ENCODE measurements around the gene CDK1.

Gene CDK1

DNA sequence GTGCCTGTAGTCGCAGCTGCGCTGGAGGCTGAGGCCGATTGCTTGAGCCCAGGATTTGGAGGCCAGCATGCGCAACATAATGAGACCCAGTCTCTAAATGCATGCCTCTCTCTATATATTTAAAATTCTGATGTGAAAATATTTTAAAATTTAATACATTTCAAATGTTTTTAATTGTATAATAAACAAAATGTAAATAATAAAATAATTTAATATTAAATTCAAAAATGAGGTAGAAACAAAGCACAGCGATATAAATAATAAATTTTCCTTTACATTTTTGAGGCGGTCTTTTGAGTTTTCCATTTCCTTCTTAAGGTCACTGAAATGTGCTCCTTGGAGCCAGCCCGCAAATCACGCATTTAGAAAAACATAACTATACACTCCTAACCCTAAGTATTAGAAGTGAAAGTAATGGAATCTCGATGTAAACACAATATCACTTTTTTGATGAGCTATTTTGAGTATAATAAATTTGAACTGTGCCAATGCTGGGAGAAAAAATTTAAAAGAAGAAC is 523 bp upstream of the CDK1 start:
- DNase-seq (ENCODE audit: low read depth in 2 of 2): no peak

DNA sequence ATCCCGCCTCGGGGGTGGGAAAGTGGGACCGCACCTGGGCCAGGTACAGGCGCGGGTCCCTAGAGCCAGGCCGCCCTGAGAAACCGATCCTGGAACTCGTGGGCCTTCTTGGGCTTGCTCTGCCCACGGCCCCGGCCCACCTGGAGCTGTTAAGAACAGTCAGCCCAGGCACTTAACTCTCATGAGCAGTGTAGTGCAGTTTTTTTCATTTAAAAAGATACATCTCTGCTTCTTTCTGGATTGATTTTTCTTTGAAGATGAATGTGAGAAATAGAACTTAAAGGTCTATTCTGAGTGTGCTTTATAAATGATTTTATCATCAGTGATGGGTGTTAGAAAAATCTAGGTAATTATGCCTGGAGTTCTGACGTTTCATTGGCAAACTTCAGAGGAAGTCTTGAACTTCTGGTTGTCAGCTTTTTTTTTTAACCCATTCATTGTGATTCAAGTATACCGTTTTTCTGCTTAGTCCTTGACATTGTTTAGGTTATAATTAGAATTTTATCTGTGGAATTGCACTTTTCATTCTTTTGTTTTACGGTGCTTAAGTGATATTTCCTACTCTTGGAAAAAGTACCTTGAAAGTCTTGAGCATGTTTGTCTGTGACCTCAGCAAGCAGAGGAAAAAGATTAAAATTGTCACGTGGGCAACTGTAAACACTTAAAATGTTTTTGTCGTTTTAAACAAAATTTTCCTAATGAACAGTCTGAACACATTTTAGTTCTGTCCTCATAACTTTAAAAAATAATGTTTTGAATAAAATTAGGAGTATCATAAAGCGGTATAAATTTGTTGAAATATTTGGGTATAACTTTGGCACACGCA is 906 bp downstream of the CDK1 start:
- DNase-seq (ENCODE audit: low read depth in 2 of 2): no peak

DNA sequence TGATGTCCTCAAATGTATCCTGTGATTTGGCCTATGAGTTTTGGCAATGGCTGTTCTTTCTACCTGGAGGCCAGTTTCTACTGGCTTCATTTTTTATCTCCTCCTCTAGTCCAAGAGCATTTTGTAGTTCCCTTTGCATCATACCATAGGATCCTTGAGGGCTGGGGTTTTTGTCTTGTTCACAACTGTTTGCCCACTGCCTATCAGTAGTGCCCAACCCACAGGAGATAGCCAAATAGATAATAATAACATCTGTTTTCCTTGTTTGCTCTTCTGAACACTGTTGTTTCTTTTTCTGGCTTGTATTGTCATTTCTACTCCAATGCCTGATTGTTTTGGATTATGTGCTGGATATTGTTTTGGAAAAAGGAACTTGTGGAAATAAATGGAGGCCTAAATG is 3.4 kb downstream of the CDK1 start:
- DNase-seq (ENCODE audit: low read depth in 2 of 2): no peak

DNA sequence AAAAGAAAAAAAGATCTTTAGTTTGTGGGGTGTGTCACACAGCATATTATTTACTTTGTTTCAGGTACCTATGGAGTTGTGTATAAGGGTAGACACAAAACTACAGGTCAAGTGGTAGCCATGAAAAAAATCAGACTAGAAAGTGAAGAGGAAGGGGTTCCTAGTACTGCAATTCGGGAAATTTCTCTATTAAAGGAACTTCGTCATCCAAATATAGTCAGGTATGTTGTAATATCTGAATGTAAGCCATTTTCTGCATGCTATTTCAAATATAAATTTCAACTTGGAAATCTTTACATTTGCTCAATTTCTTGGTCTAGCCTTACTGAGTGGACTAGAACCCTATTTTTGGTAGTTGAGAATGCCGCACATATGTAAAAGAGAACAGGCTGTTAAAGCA is 6.4 kb downstream of the CDK1 start:
- DNase-seq (ENCODE audit: low read depth in 2 of 2): no peak

DNA sequence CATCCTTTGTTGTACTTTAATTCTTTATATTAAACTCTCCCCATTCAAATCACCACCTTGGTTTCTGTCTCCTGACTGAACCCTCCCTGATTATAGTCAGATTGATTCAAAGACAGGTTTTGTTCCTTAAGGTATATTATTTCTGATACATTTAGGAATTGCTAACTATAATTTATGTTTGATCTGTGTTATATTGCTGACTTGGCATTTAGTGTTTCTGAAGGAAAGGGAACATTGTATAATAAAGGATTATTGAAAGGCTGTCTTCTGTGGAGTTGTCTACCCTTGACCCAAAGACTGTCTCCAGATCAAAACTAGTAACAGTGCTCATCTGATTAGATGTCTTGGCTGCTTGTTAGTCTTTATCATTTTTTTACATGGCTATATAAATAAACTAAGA is 10.3 kb downstream of the CDK1 start:
- no peak for DNase-seq (ENCODE audit: low read depth in 2 of 2)

DNA sequence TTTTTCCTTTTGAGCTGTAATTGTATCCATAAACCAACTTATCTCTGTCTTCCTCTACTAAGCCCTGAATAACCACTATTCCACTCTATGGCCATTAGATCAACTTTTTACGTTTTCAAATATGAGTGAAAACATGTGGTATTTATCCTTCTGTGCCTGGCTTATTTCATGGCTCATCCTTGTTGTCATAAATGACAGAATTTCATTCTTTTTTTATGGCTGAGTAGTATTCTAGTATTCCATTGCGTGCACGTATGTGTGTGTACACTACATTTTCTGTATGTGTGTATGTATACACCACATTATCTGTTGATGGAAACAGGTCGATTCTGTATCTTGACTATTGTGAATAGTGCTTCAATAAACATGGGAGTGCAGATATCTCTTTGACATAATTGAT is 11.1 kb downstream of the CDK1 start:
- DNase-seq (ENCODE audit: low read depth in 2 of 2): no peak

DNA sequence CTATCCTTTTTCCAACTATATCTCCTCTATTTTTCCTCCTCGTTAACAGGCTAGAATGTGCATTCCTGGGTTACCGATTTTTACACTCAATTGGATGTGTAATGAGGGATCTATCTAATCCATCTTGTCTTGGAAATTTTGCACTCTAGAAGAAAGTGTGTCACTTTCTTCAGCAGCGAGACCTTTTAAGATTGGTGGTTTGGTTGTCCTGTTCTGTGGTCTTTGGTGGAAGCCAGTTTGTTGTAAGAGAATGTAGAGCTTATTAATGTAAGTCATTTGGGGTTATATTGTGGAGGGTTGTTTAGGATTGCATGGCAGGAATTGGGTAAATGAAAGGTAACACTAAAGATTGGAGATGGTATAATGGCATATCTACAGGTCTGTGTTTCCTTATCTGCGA is 16.7 kb downstream of the CDK1 start:
- no peak for DNase-seq (ENCODE audit: low read depth in 2 of 2)

DNA sequence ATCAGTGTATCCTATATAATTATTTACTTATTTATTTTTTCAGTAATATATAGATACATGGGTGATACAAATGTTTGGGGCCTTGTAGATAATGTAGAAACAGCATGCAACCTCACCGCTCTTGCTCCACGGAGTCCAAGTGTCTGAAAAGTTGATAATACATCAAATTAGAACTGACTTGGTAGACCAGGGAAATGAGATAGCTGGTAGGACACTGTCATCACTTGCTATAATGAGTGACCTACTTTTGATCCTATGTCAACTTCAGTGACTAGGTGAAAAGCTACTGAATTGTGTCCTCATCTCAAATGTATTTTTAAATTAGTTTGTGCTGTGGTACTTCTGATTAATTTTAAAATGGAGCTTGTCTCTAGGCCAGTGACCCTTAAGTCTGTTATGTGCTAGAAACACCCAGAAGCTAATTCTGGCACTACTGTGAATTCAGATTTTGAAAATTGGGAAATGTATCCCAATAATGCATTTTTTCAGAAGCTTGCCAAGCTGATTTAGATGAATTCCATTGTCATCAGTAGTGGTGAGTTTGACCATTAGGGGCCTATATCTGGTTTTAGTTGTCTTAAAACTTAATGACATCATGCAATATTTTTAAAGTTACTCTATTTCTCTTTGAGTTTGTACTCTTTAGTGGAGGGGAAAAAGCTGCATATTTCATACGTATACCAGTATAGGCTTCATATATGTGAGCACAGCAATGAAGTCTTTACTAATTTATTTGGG is 17.4 kb downstream of the CDK1 start:
- DNase-seq (ENCODE audit: low read depth in 2 of 2): no peak

DNA sequence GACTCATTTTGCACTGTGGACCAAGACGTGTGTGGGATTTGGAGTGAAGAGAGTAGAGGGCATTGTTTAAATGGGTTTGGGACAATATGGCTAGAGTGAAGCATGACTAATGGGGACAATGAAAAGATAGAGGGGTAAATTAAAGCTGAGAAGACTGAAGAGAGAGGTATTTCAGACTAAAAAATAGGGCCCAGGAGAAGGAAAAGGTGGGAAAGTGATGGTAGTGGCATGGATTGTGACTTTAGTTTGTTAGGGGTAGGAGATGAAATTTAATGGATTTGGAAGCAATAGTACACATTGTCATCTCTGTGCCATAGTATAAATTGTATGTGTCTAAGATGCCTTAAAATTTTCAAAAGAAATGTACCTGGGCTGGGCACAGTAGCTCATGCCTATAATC is 18.2 kb downstream of the CDK1 start:
- DNase-seq (ENCODE audit: low read depth in 2 of 2): no peak

DNA sequence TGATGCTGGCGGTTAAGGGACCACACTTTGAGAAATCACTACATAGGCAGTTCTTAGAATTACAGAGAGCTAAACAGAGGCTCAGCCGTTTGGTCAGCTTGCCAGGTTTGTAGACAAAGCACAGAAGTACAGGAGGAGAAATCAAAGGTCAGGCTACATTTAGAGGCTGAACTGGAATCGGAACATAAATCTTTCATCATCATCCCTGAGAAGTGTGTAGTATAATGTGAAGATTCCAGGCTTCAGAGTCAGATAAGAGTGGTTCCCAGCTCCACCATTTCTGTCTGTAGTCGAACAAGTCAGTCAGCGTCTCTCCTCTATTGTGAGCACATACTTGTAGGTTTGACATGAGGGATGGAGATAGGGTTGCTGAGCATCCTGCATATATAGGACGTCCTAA is 18.9 kb downstream of the CDK1 start:
- DNase-seq (ENCODE audit: low read depth in 2 of 2): no peak

DNA sequence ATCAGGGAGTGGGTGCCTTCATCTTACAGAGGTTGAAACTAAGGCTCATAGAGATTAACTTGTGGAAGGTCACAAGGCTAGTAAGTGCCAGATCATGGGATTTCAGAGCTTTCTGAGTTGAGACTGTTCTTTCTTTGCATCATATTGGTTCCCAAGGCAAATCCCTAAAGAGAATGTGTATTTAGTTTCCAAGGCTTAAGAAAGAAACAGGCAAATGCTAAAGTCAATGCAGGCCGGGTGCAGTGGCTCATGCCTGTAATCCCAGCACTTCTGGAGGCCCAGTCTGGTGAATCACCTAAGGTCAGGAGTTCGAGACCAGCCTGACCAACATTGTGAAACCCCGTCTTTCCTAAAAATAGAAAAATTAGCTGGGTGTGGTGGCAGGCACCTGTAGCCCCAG is 19.8 kb downstream of the CDK1 start:
- DNase-seq (ENCODE audit: low read depth in 2 of 2): no peak

DNA sequence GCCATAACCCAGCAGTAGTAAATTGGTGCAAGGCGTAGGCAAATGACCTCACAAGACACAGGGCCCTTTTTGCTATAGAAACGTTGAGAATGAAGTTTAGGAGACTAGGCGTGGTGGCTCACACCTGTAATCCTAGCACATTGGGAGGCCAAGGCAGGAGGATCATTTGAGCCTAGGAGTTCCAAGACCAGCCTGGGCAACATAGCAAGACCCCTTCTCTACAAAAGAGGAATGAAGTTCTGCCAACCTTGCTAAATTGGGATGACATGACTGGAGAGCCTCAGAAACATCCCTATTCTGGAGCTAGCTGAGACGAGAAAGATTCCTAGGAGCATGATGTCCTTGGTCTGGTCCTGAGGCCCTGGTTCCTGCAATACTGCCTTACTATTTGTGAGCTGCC is 20.6 kb downstream of the CDK1 start:
- DNase-seq (ENCODE audit: low read depth in 2 of 2): no peak

DNA sequence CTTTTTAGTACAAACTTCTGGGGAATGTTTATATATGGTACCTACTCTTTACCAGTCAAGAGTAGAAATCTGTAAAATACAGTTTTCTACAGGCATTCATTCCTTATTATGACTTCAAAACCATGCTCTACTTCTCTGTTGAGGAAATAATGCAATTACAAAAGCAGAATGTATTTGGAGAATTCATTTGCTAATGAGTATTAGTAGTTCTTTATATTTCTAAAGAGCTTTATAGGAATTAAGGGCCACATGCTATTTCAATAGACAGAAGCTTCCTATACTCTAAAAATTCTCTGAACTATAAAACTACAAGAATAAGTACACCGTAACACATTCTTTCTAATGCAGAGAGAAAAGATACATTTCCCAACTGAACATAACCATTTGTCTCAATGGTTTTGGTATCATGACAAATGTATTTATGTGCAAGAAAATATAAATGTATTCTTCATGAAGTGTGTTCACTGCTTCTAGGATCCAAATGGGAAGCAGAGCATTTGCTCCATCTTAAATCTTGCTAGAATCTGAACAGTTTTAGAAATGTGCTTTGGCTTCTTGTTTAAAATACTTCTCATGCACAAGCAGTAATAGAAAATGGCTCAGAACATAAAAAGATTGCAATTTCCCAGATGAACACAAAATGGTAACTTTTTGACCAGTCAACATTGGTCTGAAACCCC is 21.8 kb downstream of the CDK1 start:
- no peak for DNase-seq (ENCODE audit: low read depth in 2 of 2)

DNA sequence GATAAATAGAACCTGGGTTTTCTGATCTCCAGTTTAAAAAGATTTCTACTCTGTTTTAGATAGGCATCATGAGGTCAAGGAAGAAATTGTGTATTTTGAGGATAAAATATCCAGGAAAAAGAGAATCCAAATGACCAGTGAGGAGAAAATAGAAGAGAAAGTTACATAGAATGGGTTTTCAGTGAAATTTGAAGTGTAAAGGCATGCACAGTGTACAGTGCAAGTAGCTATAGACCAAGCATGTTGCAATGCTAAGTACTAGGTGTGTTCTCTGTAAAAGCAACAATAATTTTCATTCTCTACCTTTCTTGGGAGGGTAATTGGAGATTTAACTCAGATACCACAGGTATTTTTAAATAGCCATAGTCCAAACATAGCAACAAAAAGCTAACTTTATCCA is 22.6 kb downstream of the CDK1 start:
- DNase-seq (ENCODE audit: low read depth in 2 of 2): no peak

DNA sequence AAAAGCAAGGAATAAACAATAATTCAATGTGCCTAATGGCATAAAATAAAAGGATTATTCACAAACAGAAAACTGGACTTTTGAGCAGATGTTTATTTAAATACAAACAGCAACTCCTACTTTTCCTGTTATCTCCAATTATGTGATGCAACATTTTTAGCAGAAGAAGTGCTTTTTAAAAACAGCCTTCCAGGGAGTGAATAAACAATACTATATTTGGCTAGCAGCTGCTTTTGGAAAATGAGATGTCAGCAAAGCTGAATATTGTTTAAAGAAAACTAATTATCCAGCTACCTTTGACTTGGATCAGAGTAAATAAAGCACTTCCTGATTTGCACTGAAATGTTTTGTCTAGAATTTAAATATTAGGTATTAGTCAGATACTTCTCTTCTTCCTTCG is 23.2 kb downstream of the CDK1 start:
- no peak for DNase-seq (ENCODE audit: low read depth in 2 of 2)

DNA sequence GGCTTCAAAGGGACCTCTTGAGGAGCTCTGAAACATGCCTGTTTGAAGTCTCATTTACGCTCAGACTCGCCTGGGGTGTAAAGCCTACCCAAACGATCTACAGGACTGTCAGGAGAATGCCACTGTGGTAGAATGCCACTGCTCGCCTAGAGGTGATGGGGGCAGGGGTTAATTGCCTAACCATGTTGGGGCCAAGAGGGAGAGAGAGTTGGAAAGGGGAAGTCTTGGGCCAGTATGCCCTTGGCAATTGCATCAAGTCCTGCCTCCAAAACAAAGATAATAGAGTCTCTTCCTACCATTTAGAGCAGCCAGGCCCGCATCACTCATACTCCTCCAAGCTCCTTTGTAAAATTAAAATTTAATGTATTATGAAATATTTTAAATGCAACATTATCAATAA is 25.2 kb downstream of the CDK1 start:
- no peak for DNase-seq (ENCODE audit: low read depth in 2 of 2)

DNA sequence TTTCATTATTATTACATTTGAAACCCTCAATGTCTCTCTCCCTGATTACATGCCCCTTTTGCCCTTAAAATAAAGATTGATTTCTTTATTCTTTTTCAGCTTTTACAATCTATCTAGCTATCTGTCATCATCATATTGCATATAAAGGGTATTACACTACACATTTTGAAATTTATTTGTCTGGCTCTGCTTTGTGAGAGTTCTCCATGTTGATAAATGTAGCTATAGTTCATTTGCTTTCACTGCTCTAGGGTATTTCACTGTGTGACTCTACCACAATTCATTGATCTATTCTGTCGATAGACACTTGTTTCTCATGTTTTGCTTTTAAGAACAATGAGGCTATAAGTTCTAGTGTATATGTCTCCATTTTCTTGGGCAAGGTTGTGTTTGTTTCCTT is 25.6 kb downstream of the CDK1 start:
- no peak for DNase-seq (ENCODE audit: low read depth in 2 of 2)

DNA sequence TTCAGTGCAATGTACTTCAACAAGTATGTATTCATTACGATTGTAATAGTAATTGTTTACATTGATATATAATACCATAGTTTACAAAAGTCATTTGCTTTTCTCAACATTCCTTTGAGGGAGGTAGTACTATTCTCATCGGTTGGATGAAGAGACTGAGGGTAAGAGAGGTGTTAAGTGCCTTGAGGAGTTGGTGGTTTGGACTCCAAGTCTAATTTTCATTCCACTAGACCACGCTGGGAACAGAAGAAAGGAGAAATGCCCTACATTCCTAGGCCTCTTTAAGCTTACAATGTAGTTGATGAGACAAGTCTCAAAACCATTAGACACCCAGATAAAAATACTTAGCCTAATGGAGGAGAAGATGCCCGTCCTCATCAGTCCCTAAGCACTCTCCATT is 28.6 kb downstream of the CDK1 start:
- no peak for DNase-seq (ENCODE audit: low read depth in 2 of 2)

DNA sequence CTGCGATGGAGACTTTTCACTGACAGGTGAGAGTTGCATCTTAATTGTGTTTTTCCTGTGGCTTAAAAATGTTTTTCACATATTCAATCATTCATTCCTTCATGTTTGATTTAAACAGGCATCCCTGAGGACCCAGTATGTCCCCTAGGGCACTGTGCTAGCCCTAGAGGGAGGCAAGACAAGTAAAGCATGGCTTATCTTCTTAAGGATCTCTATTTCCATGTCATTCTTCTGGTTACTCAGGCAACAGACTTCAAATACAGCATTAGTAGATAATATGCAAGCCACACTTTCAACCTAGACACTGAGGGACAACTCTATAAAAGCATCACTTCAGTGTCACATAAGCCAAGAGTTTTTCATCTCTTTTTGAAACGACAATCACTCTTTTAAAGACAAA is 29.2 kb downstream of the CDK1 start:
- DNase-seq (ENCODE audit: low read depth in 2 of 2): no peak

DNA sequence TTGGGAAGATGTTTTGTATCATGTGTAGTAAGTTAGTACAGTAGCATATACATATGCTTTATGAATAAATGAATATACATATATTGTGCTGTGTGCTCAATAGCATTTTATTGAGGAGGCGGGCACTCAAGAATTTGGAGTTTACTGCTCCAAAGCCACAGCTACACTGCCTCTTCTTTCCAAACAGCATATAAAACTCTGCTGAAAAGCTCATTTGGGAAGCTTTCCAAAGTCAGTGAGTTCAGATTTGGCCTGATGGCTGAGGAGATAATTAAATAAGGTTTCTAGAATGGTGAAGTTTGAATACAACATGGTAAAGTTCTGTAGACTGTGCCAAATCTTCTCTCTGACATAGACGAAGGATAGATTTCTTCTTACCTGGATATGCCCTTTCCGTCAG is 29.8 kb downstream of the CDK1 start:
- DNase-seq (ENCODE audit: low read depth in 2 of 2): no peak

DNA sequence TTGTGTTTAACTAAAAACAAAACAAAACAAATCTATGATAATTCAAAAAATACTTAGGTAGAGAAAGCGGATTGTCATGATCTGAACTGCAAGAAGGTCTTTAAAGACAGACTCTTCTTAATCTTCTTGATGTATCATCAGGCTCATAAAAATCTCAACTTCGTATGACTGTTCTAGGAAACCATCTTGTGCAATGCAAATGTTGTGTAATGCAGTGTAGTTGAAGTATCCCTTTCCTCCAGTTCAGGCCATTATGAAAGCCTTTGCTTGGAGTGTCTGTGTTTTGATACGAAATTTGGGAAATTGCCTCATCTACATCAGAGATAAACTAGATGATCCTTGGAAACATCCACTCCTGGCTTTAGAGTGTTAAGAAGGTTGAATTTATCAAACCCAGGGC is 30.9 kb downstream of the CDK1 start:
- no peak for DNase-seq (ENCODE audit: low read depth in 2 of 2)

DNA sequence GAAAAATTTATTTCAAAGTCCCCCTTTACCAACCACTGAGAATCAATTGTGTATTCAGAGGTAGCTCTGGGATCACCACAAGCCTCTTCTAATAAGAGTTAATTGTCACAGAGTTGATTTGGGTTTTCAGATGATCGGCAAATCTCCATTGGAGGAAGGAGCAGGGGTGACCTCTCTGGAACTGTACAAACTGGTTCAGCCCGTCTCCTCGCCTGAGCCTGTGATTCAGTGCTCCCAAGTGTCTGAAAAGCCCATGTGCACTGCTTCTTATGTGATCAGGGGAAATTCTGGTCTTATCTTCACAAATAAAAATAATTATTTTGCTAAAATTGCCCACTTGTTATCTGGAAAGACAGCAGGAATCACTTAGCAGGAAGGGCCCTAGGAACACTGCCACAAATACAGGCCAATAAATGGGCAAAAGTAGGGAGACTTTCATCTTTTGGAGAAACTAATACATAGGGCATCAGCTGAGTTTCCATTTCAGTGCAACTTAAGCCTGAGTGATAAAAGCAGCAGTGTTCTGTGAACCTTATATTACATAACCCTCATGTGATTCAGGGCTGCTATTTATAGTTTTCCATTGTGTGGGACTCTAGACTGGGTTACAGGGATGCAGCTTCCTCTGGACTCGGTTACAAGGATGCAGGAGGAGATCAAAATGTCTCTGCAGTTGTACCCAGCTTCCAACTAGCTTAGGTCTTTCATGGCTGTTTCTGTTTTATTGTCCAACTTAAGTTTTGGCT is 32.3 kb downstream of the CDK1 start:
- DNase-seq (ENCODE audit: low read depth in 2 of 2): no peak

Measured in stimulated activated CD4-positive, alpha-beta T cell treated with anti-CD3 and anti-CD28 coated beads, Interleukin-1b, Interleukin-23, amount 100 ng/mL, for 1 hour (primary cell).